GM12891 (cell line): ENCODE measurements around the gene PAM16.
"Not testable (repeated sequence)": the region's sequence is repeated elsewhere in the genome, so short reads cannot be mapped to it uniquely, and the experiment has no call there.

Experiments used
- DNase-seq: peaks from one replicate; pipeline ENCODE4 v3.0.0; 2011; ENCODE audit warnings: low spot score; ENCODE audit not compliant: insufficient read length
- FAIRE-seq: peaks from 2 replicates; lab custom pipeline; 2011; peaks lifted over from hg19 to GRCh38; lab: Jason Lieb, UNC
- PAX5 ChIP-seq: IDR thresholded peaks from 2 replicates; pipeline ENCODE4 v1.6.1; 2011; ENCODE audit warnings: low read length, moderate library complexity, mild to moderate bottlenecking; ENCODE audit not compliant: insufficient read depth, severe bottlenecking
- POLR2A ChIP-seq: IDR thresholded peaks from 2 replicates; pipeline ENCODE4 v1.6.1; 2011; ENCODE audit warnings: low read depth, low read length, control low read depth
- POLR2AphosphoS5 ChIP-seq: IDR thresholded peaks from 2 replicates; pipeline ENCODE4 v1.6.1; 2011; ENCODE audit warnings: low read depth, low read length, control low read depth
- POU2F2 ChIP-seq: IDR thresholded peaks from 2 replicates; pipeline ENCODE4 v1.6.1; 2011; ENCODE audit warnings: low read depth, mild to moderate bottlenecking, control low read depth, low read length, moderate library complexity
- SPI1 ChIP-seq: IDR thresholded peaks from 2 replicates; pipeline ENCODE4 v1.6.1; 2011; ENCODE audit warnings: low read depth, low read length, control low read depth
- TAF1 ChIP-seq: IDR thresholded peaks from 2 replicates; pipeline ENCODE4 v1.6.1; 2011; ENCODE audit warnings: low read depth, low read length, control low read depth

PAM16 gene

GRCh38 chr16:4351880-4352279, 759 bp upstream of the PAM16 start:
- DNase-seq (no peak), FAIRE-seq (no peak)
- TF ChIP-seq SPI1, result no peak
- TF ChIP-seq POLR2AphosphoS5, result no peak
- no peak for TF ChIP-seq TAF1
- no peak for TF ChIP-seq POU2F2

DNA sequence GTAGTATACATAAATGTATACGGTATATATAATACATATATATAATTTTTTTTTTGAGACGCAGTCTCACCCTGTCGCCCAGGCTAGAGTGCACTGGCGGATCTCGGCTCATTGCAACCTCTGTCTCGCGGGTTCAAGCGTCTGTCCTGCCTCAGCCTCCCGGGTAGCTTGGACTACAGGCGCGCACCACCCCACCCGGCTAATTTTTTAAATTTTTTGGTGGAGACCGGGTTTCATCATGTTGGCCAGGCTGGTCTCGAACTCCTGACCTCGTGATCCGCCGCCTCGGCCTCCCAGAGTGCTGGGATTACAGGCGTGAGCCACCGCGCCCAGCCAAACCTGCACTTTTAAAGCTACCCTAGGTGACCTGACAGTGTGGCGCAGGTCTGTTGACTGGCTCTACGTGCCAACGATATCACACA, 745 bp downstream of the PAM16 start:
- TF ChIP-seq PAX5 (no peak), TAF1 (no peak), POLR2A (no peak), POLR2AphosphoS5 (no peak), POU2F2 (no peak), SPI1 (no peak)
- DNase-seq (no peak), FAIRE-seq (no peak)

DNA sequence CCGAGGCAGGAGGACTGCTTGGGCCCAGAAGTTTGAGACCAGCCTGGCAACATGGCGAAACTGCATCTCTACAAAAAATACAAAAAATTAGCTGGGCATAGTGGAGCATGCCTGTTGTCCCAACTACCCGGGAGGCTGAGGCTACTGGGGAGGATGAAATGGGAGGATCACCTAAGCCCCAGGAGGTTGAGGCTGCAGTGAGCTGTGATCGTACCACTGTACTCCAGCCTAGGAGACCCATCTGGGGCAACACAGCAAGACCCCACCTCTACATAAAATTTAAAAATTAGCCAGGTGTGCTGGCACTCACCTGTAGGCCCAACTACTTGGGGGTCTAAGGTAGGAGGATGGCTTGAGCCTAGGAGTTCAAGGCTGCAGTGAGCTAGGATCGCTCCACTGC, 1.8 kb downstream of the PAM16 start:
- TF ChIP-seq TAF1, result no peak
- no peak for TF ChIP-seq PAX5
- no peak for TF ChIP-seq POU2F2
- TF ChIP-seq POLR2A, result no peak
- TF ChIP-seq POLR2AphosphoS5, result no peak
- no peak for TF ChIP-seq SPI1
- FAIRE-seq, result no peak
- DNase-seq, result no peak

DNA sequence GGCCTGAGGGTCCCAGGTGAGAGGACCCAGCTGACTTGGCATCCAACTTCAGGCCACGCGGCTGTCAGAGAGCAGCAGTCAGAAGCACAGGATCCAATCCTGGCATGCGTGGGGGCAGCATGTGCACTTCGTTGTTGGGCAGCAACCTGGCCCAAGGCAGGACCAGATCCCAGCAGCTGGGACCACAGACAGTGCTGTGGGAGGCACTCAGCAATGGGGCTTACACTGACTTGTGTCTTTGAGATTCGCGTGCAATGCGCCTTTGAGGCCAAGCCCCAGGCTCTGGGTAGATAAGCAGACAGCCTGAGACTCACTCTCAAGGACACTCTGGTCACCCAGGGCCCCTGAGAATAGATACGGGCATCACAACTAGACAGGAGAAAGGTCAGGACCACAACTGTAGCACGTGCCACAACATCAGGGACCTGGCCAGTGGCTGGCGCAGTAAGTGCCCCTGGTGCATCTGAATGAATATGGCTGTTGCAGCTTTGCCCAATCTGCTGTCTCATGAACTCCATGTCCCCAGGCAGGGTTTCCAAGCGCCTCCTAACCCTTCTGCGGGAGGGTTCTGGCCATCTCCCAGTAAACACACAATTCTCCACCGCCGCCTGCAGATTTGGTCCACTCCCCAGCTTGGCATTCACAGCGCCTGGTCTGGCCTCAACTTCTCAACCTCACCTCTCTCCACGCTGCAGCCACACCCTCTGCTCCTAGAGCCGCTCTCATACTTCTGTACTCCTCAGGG, 3.2 kb downstream of the PAM16 start:
- DNase-seq (no peak), FAIRE-seq (no peak)
- no peak for TF ChIP-seq SPI1
- no peak for TF ChIP-seq POLR2A
- no peak for TF ChIP-seq POLR2AphosphoS5
- no peak for TF ChIP-seq TAF1
- no peak for TF ChIP-seq PAX5
- no peak for TF ChIP-seq POU2F2

DNA sequence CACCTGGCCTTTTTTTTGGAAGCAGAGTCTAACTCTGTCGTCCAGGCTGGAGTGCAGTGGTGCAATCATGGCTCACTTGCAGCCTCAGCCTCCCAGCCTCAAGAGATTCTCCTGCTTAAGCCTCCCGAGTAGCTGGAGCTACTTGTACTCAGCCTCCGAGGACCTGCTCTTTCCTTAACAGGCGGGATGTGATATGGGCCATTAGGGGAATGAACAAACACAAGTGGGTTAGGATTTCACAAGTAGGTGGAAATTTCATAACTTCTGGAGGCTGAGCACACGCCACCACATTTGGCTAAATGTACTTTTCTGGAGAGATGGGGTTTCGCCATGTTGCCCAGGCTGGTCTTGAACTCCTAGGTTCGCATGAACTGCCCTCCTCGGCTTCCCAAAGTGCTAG, 4.1 kb downstream of the PAM16 start:
- FAIRE-seq, result no peak
- DNase-seq, result no peak
- TF ChIP-seq SPI1 (no peak), POU2F2 (no peak), POLR2A (no peak), PAX5 (no peak), POLR2AphosphoS5 (no peak), TAF1 (no peak)

DNA sequence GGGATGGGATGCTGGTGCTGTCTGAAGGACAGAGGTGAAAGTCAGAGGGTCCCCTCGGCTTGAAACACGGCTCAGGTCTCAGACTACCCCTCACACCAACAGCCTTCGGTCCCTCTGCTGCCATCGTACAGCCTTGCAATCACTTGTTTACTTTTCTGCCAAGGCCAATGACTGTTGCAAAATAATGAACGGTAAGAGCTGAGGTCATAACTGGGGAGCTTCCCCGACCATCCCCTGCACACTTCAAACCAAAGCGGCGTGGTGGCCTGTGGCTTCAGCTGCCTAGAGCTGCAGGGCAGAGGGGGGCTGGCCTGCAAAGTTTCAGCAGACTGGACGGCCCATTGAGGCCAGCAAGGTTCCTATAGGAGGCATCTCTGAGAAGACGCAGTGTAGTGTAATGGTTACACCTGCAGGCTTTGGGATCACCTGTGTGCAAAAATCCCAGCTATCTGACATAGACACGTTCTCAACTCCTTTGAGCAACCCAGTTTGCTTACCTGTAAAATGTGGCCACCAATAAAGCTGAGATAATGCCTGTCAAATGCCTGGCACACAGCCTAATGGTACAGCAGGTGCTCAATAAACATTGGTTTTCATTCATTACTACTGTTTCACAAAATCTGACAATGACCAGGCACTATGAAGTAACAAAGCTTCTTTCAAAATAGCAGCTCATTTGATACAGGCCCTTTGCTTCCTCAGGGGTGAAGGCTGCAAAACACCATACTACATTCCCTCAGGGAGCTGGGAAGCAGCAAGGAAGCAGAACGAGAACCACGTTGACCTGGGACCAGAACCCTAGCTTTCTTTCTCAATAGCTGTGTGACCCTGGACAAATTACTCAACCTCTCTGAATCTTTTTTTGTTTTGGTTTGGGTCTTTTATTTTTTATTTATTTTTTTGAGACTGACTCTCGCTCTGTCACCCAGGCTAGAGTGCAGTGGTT, 5.0 kb downstream of the PAM16 start:
- FAIRE-seq, result no peak
- DNase-seq, result no peak
- TF ChIP-seq TAF1 (no peak), POLR2A (no peak), SPI1 (no peak), PAX5 (no peak), POU2F2 (no peak), POLR2AphosphoS5 (no peak)

DNA sequence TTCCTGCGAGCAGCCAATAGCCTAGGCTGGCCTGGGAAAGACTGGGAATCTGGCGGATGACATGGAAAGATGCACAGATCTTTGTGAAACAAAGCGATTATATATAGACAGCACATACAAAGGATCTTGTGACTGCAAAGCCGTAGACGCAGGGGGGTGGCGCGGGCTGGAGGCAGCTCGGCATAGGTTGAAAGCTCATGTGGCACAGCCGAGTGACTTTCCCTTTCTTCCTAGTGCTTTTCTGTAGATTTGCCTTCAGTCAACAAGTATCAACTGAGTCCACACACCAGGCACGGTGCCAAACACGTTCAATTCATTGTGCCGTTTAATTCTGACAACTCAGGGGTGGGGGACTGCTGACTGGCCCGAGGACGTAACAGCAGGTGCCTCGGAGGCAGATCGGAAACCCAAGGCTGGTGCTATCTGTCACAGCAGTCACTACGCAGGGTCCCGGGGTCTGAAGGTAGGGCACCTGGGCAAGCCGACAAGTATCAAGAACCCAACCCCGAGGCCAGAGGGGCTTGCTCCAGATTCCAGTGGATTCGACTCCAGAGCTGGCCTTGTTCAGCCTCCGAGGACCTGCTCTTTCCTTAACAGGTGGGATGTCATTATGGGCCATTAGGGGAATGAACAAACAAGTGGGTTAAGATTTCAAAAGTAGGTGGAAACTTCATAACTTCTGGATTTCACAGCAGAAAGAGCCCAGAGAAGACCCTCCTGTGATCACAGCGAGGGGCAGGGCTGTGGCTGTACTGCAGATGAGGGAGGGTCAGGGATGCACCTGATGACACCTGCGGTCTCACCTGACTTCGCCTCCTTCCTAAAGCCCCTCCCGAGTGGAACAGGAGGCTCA, 5.9 kb downstream of the PAM16 start:
- no peak for DNase-seq
- FAIRE-seq, result no peak
- no peak for TF ChIP-seq POLR2AphosphoS5
- no peak for TF ChIP-seq POLR2A
- no peak for TF ChIP-seq TAF1
- TF ChIP-seq PAX5, result no peak
- no peak for TF ChIP-seq SPI1
- TF ChIP-seq POU2F2, result no peak

GRCh38 chr16:4344300-4344982, 6.7 kb downstream of the PAM16 start:
- peak; percentile 63 for FAIRE-seq
- DNase-seq, result not testable (repeated sequence)
